Activated CD8-positive, alpha-beta memory T cell treated with anti-CD3 and anti-CD28 coated beads for 4 hours (primary cell): Measurements from ENCODE around the gene CACNA1G.

Experiments used
- DNase-seq, 2 donors: peaks; one replicate each; pipeline ENCODE4 v3.0.0-alpha.2; 2020; ENCODE audit warnings: low read depth in 2 of 2

Gene CACNA1G

GRCh38 chr17:50668838-50669581 is 108.5 kb downstream of the CACNA1G start:
- no peak for DNase-seq

DNA sequence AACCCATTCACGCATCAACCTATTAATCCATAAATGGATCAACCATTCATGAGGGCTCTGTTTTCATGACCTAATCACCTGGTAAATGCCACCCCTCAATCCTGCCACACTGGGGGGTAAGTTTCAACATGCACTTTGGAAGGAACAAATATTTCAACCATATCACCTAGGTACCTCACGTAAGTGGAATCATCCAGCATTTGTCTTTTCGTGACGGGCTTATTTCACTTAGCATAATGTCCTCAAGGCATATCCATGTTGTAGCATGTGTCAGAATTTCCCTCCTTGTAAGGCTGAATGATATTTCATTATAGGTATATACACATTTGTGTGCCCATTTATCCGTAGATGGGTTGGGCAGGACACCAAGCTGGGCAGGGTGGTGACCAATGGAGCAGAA is 111.6 kb downstream of the CACNA1G start:
- DNase-seq: no peak

DNA sequence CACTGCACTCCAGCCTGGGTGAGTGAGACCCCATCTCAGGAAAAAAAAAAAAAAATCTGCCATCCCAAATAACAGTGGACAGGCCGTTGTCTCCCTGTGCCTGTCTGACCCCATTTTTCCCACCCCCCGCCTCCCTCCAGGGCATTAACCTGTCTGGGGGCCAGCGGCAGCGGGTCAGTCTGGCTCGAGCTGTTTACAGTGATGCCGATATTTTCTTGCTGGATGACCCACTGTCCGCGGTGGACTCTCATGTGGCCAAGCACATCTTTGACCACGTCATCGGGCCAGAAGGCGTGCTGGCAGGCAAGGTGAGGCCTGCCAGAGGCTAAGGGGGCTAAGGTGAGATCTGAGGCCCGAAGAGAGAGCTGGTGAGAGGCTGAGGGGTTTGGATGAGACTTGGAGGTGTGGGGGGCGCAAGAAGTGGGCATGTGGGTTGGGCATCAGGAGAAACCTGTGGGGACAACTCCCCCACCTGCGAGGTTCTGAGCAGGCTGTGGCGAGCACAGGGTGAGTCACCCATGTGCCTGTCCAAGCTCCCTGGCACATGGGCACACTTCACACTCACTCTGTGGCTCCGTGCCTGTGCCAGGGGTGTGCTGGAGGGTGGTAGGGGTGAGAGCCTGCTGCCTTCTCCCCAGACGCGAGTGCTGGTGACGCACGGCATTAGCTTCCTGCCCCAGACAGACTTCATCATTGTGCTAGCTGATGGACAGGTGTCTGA is 112.5 kb downstream of the CACNA1G start:
- DNase-seq: no peak

DNA sequence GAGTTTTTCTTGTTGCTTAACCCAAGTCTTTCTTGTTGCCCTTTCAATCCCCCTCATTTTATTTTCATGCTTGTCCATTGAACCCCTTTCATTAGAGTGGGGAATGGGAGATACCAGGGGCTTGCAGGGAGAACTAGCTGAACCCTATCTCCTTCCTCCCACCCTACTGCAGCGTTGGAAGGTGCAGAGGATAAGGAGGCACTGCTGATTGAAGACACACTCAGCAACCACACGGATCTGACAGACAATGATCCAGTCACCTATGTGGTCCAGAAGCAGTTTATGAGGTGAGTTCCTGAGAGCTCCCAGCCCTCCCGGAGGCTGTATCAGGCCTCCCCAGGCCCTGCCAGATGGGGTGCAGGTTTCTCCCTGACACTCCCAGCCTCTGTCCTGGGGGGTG is 114.7 kb downstream of the CACNA1G start:
- no peak for DNase-seq

GRCh38 chr17:50675627-50676026 is 115.1 kb downstream of the CACNA1G start:
- DNase-seq: no peak

DNA sequence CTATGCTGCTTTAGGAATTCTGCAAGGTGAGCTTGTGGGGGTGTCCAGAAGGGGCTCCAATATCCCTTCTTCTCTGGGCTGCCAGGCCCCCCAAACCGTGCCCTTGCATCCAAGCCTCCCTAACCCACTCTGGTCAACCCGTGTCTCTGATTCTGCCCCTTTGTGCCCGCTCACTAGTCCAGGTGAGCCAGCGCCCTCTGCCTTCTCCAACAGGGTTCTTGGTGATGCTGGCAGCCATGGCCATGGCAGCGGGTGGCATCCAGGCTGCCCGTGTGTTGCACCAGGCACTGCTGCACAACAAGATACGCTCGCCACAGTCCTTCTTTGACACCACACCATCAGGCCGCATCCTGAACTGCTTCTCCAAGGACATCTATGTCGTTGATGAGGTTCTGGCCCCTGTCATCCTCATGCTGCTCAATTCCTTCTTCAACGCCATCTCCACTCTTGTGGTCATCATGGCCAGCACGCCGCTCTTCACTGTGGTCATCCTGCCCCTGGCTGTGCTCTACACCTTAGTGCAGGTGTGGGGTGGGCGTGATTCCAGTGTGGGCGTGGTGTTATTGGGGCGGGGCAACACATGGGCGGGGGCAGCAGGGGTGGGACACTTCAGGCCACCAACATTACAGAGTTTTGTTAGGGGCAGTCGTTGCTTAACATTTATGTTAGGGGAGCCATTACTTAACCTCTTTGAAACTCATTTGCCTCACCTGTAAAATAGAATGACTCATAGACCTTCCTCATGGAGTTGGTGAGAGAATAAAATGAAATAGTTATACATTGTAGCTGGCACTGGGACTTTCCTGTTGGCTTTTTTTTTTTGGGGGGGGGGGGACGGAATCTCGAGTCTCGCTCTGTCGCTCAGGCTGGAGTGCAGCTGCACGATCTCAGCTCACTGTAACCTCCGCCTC is 115.8 kb downstream of the CACNA1G start:
- no peak for DNase-seq
